NCI-H526 treated with DMSO at 0.1 percent for 48 hours (cell line): ENCODE results near the gene RGR.

ENCODE experiments used
- DNase-seq: peaks from one replicate; lab custom pipeline; 2025; lab: John Stamatoyannopoulos, UW

RGR gene

GRCh38 chr10:84296091-84296981 lies 51.5 kb downstream of the RGR start:
- DNase-seq, result no peak

- DNase-seq, result no peak
These were observed 53.2 kb downstream of the RGR start for GRCh38 chr10:84298057-84298456.

GRCh38 chr10:84302223-84302622 lies 57.4 kb downstream of the RGR start:
- no peak for DNase-seq

GRCh38 chr10:84306751-84307384 lies 62.0 kb downstream of the RGR start:
- DNase-seq, result no peak

- no peak for DNase-seq
These were observed 63.2 kb downstream of the RGR start for GRCh38 chr10:84308021-84308420.

- no peak for DNase-seq
These were observed 63.8 kb downstream of the RGR start for GRCh38 chr10:84308481-84309304.
